Measurements from ENCODE around the gene TWSG1. TPM values are rescaled to one million over a fixed set of nuclear protein-coding genes. Genes with fewer than 3 reads are reported as not detected.
"Not testable (repeated sequence)": the region's sequence is repeated elsewhere in the genome, so short reads cannot be mapped to it uniquely, and the experiment has no call there.

The TWSG1 gene
- total RNA-seq, 2 donors from 2014 or later, result 69.0 to 96.6 TPM

DNA sequence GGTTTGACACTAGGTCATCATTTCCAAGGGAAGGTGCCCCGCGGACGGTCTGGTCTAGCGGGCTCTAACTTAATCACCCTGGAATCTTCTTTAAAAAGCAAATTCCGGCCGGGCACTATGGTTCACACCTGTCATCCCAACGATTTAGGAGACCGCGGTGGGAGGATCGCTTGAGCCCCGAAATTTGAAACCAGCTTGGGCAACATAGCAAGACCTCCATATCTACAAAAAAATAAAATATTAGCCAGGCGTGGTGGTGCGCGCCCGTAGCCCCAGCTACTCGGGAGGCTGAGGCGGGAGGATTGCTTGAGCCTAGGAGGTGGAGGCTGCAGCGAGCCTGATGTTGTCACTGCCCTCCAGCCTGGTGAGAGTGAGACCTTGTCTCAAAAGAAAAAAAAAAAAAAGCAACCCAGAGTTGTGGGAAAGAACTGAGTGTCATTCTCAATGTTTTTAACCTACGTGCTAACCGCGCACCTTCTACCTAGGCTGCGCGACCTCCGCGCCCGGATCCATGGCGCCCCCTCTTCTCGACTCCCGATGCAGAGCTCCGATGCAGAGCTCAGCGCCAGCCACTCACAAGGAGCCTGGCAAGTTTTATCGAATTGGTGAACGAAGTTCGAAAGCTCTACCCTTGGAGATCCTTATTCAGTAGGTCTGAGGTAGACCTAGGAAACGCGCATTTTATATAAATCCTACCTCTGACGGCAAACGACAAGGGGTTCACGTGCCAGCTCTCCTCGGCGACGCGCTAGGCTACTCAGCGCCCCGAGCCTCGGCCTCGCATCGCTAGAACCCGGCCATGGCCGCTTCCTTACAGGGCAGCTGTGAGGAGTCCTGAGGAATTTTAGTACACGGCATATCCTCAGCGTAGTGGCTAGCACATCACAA, 888 bp upstream of the TWSG1 start:
- intact Hi-C loops (cut with DNase I), result loop anchor here in 1 of 2 donors (10.0 kb wide), 1 partner anchor 141 kb away; the partner anchor contains the start of gene RALBP1
- DNase-seq (ENCODE audit: low spot score), result no peak

GRCh38 chr18:9334973-9335696, 562 bp downstream of the TWSG1 start:
- peak; percentile 86 for DNase-seq (ENCODE audit: low spot score)
- intact Hi-C loops (cut with DNase I), result loop anchor here in 1 of 2 donors (10.0 kb wide), 1 partner anchor 140 kb away; the partner anchor contains the start of gene RALBP1

- intact Hi-C loops (cut with DNase I), result loop anchor here in 1 of 2 donors (10.0 kb wide), 1 partner anchor 139 kb away; the partner anchor contains the start of gene RALBP1
- no peak for DNase-seq (ENCODE audit: low spot score)
These were observed 1.1 kb downstream of the TWSG1 start for GRCh38 chr18:9335697-9336045.

- no peak for DNase-seq (ENCODE audit: low spot score)
- intact Hi-C loops (cut with DNase I), result loop anchor here in 1 of 2 donors (10.0 kb wide), 1 partner anchor 138 kb away; the partner anchor contains the start of gene RALBP1
These were observed 2.3 kb downstream of the TWSG1 start for GRCh38 chr18:9336827-9337226.

GRCh38 chr18:9337873-9338272, 3.3 kb downstream of the TWSG1 start:
- DNase-seq (ENCODE audit: low spot score), result no peak
- intact Hi-C loops (cut with DNase I), result loop anchor here in 1 of 2 donors (10.0 kb wide), 1 partner anchor 137 kb away; the partner anchor contains the start of gene RALBP1

DNA sequence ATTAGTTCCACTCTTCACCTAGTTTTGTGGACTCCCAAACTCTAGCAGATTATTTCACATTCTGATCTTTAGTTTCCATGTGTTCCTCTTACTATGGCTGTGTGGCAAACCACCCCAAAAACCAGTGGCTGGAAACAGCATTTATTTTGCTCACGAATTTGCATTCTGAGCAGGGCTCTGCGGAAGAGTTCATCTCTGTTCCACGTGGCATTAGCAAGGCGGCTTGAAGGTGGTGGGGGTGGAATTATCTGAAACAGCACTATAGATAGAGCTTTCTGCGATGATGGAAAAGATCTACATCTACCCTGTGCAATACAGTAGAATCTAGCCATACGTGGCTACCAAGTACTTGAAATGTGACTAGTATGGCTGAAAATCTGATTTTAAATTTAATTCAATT, 5.9 kb downstream of the TWSG1 start:
- DNase-seq (ENCODE audit: low spot score), result no peak
- intact Hi-C loops (cut with DNase I), result no loop called here

GRCh38 chr18:9343577-9343976, 9.0 kb downstream of the TWSG1 start:
- no peak for DNase-seq (ENCODE audit: low spot score)
- intact Hi-C loops (cut with DNase I), result no loop called here

GRCh38 chr18:9346775-9347174, 12.2 kb downstream of the TWSG1 start:
- DNase-seq (ENCODE audit: low spot score), result no peak
- intact Hi-C loops (cut with DNase I), result no loop called here

DNA sequence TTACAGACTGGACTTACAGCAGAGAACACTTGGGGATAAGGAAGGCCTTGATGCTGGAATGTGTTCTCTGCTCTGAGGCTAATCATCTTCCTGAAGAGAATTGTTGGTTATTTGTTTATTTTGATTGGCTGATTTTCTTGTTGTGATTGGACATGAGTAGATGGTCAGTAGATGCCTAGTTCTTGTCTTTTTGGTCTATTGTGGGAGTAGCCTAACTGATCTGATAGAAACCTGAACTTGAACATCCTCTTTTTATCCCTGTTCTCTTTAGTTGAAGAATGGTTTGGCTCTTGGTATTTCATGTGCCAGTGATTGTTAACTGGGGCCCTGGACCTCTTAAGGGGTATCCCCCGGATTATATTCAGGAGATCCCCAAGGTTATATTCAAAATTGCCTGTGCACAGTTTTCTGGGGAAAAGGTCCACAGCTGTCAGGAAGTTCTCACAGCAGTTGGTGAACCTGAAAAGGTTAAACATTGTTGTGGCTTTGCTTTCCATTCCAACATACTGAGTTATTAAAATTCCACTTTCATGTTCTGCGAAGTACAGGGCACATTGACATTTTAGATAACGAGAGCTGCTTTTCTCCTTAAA, 13.6 kb downstream of the TWSG1 start:
- DNase-seq (ENCODE audit: low spot score), result no peak
- intact Hi-C loops (cut with DNase I), result no loop called here

DNA sequence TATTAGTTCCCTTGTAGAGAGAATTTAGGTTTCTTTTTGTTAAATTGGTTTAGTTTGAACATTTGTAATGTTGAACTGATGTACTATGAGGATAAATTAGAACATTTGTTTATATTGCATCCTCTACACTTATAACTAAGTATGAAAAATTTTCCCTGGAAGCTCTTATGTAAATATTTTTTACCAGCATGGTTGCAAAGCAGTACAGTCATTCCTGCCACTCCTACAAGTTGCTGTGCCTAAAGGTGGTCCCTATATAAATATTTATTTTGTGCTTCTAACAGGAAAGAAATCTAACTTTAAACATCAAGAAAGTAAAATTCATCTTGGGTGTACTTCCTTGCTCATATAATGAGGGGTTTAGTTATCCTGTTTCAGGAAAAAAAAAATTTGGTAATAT, 14.2 kb downstream of the TWSG1 start:
- DNase-seq (ENCODE audit: low spot score), result no peak
- intact Hi-C loops (cut with DNase I), result no loop called here

GRCh38 chr18:9353596-9353995, 19.0 kb downstream of the TWSG1 start:
- intact Hi-C loops (cut with DNase I), result no loop called here

DNA sequence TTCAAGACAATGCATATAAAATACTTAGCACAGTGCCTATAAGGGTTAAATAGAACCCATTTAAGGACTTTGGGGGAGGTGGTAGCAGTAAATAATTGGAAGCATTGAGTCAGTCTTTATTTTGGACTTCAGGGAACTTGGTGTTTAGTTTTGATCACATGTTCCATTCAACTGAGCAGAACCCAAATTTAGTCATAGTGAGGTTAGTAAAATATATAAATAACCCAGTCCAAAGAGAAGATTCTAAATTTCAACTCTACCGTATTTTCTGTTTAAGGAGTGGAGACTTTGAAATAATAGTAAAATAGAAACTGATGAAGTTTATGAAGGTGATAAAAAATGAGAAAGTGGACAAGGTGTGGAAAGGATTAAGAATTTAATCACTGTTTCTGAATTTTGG, 19.7 kb downstream of the TWSG1 start:
- DNase-seq (ENCODE audit: low spot score), result no peak
- intact Hi-C loops (cut with DNase I), result no loop called here

More at GRCh38 chr18:9353596-9353995, 19.0 kb downstream of the TWSG1 start:
- DNase-seq (ENCODE audit: low spot score), result no peak

- no peak for DNase-seq (ENCODE audit: low spot score)
- intact Hi-C loops (cut with DNase I), result no loop called here
These were observed 22.4 kb downstream of the TWSG1 start for GRCh38 chr18:9356976-9357375.

GRCh38 chr18:9359796-9360195, 25.2 kb downstream of the TWSG1 start:
- intact Hi-C loops (cut with DNase I), result no loop called here
- no peak for DNase-seq (ENCODE audit: low spot score)

DNA sequence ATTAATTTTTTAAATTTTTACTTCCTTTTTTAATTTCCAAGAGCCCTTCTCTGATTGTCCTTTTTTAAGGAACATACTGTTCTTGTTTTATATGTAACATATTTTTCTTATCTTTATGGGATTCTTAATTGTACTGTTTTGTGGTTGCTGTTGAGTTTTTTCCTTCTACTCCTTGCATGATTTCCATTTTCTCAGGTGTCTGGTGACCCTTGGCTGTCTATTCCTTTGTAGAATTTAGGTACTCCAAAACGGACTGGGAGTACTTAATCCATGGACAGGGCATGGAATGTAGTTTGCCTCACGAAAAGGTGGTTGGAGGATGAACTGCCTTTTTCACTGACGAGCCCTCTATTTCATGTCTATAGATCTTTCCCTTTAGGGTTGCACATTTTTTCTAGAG, 26.6 kb downstream of the TWSG1 start:
- no peak for DNase-seq (ENCODE audit: low spot score)
- intact Hi-C loops (cut with DNase I), result no loop called here

GRCh38 chr18:9362869-9363268, 28.3 kb downstream of the TWSG1 start:
- intact Hi-C loops (cut with DNase I), result no loop called here
- DNase-seq (ENCODE audit: low spot score), result no peak

DNA sequence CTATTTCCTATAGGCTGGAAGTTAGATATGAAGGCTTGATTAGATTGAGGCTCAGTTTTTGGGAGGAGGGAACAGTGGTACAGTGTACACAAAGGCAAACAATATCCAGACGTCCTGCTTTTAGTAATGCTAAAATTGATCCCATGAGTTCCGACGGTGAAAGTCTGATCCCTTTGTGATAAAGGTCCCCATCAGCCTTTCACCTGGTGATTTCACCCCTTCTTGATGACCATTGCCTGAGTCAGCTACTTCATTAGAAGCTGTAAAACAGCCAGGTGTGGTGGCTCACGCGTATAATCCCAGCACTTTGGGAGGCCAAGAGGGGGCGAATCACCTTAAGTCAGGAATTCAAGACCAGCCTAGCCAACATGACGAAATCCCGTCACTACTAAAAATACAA, 29.7 kb downstream of the TWSG1 start:
- intact Hi-C loops (cut with DNase I), result no loop called here
- no peak for DNase-seq (ENCODE audit: low spot score)

DNA sequence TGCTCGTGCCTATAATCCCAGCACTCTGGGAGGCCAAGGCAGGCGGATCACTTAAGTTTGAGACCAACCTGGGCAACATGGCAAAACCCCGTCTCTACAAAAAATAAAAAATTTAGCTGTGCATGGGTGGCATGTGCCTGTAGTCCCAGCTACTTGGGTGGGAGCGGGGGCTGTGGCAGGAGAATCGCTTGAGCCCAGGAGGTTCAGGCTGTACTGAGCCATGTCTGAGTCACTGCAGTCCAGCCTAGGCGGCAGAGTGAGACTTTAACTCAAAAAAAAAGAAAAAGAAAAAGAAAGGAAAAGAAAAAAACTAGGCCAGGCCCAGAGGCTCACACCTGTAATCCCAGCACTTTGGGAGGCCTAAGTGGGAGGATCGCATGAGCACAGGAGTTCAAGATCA, 30.8 kb downstream of the TWSG1 start:
- DNase-seq (ENCODE audit: low spot score), result no peak
- intact Hi-C loops (cut with DNase I), result no loop called here

DNA sequence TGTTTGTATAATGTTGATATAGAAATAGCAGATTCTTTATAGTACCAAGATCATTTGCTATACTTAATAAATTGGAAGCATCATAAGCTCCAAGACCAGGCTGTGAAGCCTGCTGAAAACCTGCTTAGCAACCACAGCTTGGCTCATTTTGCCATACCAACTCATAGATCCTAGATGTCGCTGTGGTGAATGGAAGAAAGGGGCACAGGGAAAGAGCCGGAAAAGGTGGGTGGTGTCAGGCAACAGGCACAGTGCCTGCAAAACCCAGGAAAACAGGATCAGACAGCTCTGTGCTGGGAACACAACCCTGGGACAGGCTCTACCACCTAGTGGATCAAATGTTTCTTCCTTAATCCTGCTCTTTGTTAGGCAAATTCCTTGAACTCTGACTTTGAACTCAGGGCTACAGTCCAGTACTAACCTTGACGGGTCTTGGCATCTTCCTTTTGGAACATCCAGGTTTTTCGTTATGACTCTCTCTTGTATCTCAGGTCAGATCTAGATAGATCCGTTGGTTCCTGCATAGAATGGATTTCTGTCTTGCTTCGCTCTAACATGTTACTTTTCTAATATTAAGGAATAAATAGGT, 31.6 kb downstream of the TWSG1 start:
- no peak for DNase-seq (ENCODE audit: low spot score)
- intact Hi-C loops (cut with DNase I), result no loop called here

GRCh38 chr18:9373254-9373653, 38.7 kb downstream of the TWSG1 start:
- DNase-seq (ENCODE audit: low spot score); intact Hi-C loops (cut with DNase I): not testable (repeated sequence)

Measured in posterior vena cava (tissue), 2 donors.